HG02798 (cell line): Measurements from ENCODE around the gene CEP112.
"Not testable (repeated sequence)": the region's sequence is repeated elsewhere in the genome, so short reads cannot be mapped to it uniquely, and the experiment has no call there.

Experiments
- ATAC-seq: cut with Tn5 transposase; IDR thresholded peaks from one replicate; pipeline ENCODE4 v1.9.1; 2021; ENCODE audit warnings: mild to moderate bottlenecking; ENCODE audit not compliant: unreplicated experiment, poor library complexity

Gene CEP112

GRCh38 chr17:65852911-65853310, 339.0 kb downstream of the CEP112 start:
- no peak for ATAC-seq

- no peak for ATAC-seq
These were observed 339.8 kb downstream of the CEP112 start for GRCh38 chr17:65851965-65852736.

GRCh38 chr17:65850486-65850885, 341.4 kb downstream of the CEP112 start:
- peak; percentile 65 for ATAC-seq

GRCh38 chr17:65848751-65849150, 343.2 kb downstream of the CEP112 start:
- no peak for ATAC-seq

DNA sequence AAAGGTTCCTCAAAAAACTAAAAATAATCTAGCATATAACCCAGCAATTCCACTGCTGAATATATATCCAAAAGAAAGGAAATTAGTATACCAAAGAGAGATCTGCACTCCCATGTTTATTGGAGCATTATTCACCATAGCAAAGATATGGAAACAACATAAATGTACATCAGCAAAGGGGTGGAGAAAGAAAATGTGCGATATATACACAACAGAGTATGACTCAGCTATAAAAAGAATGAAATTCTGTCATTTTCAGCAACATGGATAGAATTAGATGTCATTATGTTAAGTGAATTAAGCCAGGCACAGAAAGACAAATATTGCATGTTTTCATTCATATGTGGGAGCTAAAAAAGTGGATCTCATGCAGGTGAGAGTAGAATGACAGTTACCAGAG, 350.8 kb downstream of the CEP112 start:
- no peak for ATAC-seq

GRCh38 chr17:65837232-65837631, 354.7 kb downstream of the CEP112 start:
- ATAC-seq = not testable (repeated sequence)

DNA sequence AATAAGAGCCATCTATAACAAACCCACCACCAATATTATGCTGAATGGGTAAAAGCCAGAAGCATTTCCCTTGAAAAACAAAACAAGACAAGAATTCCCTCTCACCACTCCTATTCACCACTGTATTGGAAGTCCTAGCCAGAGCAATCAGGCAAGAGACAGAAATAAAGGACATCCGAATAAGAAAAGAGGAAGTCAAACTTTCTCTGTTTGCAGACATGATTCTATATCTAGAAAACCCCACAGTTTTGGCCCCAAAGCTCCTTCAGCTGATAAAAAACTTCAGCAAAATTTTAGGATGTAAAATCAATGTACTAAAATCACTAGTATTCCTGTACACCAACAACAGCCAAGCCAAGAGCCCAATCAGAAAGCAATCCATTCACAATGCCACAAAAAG, 358.7 kb downstream of the CEP112 start:
- no peak for ATAC-seq

GRCh38 chr17:65830356-65830755, 361.6 kb downstream of the CEP112 start:
- ATAC-seq = no peak

- ATAC-seq = not testable (repeated sequence)
These were observed 365.4 kb downstream of the CEP112 start for GRCh38 chr17:65826577-65826976.

DNA sequence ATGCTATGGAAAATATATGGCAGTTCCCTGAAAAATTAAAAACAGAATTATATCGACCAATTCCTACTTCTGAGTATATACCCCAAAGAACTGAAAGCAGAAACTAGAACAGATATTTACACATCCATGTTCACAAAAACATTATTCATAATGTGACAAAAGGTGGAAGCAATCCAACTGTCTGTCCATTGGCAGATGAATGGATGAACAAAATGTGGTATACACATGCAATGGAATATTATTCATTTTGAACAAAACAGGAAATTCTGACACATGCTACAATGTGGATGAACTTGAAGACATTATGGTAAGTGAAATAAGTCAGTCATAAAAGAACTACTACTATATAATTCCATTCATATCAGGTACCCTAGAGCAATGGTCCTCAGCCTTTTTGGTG, 367.0 kb downstream of the CEP112 start:
- no peak for ATAC-seq

DNA sequence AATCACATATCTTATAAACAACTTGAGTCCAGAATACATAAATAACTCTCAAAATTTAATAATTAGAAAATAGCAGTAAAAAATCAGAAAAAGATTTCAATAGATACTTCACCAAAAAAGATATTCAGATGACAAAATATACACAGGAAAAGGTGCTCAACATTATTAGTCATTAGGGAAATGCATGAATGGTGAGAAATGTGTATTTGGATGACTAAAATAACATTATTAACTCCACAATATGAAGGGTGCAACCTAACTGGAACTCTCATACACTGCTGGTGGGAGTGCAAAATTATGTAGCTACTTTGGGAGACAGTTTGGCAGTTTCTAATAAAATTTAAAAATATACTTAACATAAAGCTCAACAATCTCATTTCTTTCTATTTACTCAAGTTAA, 368.2 kb downstream of the CEP112 start:
- ATAC-seq = no peak

- ATAC-seq = no peak
These were observed 371.1 kb downstream of the CEP112 start for GRCh38 chr17:65820811-65821210.

DNA sequence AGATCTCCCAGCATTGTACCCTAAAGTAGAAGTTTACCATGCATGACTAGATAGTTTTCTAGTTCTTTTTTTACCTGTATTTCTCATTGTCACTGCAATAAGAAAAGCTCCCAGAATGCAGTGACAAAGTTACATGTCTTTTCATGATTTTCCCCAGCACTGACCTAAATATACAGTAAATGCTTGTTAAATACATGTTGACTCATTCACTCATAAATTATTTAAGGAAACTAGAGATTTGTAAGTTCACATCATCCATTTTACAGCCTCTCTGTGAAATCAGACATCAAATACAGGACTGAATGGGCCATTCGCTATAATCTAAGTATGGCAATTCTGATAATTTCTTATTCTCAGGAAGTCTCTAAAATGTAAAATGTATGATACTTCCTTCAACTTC, 371.6 kb downstream of the CEP112 start:
- no peak for ATAC-seq

DNA sequence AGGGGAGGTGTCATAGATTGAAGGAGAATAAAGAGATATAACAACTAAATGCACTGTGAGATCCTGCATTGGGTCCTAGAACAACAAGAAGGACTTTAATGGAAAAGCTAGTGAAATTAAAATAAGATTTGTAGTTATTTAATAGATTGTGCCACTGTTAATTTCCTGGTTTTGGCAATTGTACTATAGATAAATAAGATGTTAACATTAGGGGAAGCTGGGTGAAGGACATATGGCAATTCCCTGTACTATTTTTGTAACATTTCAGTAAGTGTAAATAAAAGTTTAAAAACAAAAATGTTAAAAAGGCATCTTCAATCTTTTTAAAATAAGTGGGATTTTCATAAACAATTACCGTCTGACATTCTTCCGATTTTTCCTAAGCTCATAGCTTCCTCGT, 372.1 kb downstream of the CEP112 start:
- ATAC-seq = no peak

- no peak for ATAC-seq
These were observed 374.0 kb downstream of the CEP112 start for GRCh38 chr17:65817951-65818350.

GRCh38 chr17:65814418-65814817, 377.5 kb downstream of the CEP112 start:
- no peak for ATAC-seq

DNA sequence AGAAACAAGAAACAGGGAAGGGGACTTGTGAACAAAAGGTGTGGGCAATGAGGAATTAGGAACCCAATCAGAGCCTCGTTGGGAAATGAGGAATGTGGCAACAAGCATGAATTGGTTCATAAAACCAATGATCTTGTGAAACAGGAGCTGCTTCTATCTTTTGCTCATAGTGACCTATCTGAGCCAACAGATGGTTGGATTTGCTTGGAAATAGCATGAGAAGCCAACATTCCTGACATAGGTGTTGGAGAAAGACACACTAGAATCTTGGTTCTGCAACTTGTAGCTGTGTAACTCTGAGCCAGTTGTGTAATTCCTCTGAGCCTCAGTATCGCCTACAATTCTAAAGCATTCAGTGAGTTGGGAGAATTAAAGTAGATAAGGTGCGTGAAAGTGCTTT, 378.6 kb downstream of the CEP112 start:
- ATAC-seq = no peak

- ATAC-seq = no peak
These were observed 380.9 kb downstream of the CEP112 start for GRCh38 chr17:65811043-65811442.

DNA sequence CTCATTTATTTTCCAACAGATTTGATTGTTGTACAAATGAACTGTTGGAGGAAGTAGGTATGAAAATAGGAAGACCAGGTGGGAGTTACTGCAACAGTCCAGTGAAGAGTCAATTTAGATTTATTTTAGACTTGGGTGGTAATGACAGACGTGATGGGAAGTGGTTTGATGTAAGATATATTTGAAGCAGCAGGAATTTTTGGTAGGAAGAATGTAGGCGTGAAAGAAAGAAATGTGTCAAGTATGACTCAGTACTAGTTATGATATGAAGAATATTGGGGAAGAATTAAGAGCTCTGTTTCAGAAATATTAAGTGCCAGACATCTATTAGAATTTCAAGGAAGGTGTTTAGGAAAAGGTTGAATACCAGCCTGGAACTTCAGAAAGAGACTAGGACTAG, 382.6 kb downstream of the CEP112 start:
- no peak for ATAC-seq

DNA sequence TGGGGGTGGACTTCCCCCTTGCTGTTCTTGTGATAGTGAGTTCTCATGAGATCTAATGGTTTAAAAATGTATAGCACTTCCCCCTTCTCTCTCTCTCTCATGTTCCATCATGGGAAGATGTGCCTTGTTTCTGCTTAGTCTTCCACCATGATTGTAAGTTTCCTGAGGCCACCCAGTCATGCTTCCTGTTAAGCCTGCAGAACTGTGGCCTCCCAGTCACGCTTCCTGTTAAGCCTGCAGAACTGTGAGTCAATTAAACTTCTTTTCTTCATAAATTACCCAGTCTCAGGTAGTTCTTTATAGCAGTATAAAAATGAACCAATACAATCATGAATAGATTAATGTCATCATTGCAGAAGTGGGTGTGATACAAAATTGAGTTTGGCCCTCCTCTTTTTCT, 383.4 kb downstream of the CEP112 start:
- ATAC-seq = not testable (repeated sequence)

- ATAC-seq = no peak
These were observed 384.6 kb downstream of the CEP112 start for GRCh38 chr17:65807361-65807760.

DNA sequence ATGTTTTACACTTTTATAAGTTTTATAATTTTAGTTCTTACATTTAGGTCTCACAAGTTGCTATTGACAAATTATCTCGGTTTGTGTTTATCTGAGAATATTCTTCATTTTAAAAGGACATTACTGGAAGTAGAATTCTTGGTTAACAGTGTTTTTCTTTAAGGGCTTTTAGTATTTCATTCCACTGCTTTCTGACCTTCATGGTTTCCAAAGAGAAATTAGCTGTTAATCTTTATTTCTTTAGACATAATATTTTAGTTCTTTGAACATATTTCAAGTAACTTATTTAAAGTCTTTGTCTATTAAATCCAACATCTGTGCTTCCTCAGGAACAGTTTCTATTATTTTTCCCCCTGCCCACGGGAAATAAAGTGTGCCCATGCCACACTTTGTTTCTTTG, 390.4 kb downstream of the CEP112 start:
- no peak for ATAC-seq
